GM18909 (cell line): Measurements from ENCODE around the gene SLBP.

Source experiments
- ATAC-seq: cut with Tn5 transposase; IDR thresholded peaks from one replicate; pipeline ENCODE4 v1.9.1; 2021; ENCODE audit warnings: mild to moderate bottlenecking; ENCODE audit not compliant: unreplicated experiment, poor library complexity

SLBP gene

GRCh38 chr4:1728061-1728980 lies 16.2 kb upstream of the SLBP start:
- ATAC-seq, result no peak

- ATAC-seq, result no peak
Measured at GRCh38 chr4:1727117-1728031, 15.3 kb upstream of the SLBP start.

- no peak for ATAC-seq
Measured at GRCh38 chr4:1726146-1726934, 14.2 kb upstream of the SLBP start.

- ATAC-seq, result no peak
Measured at GRCh38 chr4:1725521-1725920, 13.4 kb upstream of the SLBP start.

- ATAC-seq, result no peak
Measured at GRCh38 chr4:1723131-1723801, 11.1 kb upstream of the SLBP start.

- ATAC-seq, result no peak
Measured at GRCh38 chr4:1722551-1723118, 10.5 kb upstream of the SLBP start.

GRCh38 chr4:1721666-1722550 lies 9.8 kb upstream of the SLBP start:
- ATAC-seq, result no peak

- peak; percentile 76 for ATAC-seq
Measured at GRCh38 chr4:1721003-1721665, 9.0 kb upstream of the SLBP start, which contains the start of the genes TACC3 and TMEM129. TSS of gene TACC3 (plus strand) at chr4:1721521. CDS start at chr4:1723422, 1,901 bp downstream. TSS of gene TMEM129 (minus strand) at chr4:1721323. CDS start at chr4:1720837, 486 bp downstream.

GRCh38 chr4:1720163-1720983 lies 8.3 kb upstream of the SLBP start:
- ATAC-seq, result peak; percentile 16

GRCh38 chr4:1718095-1718850 lies 6.2 kb upstream of the SLBP start:
- no peak for ATAC-seq

- ATAC-seq, result no peak
Measured at GRCh38 chr4:1717129-1718094, 5.3 kb upstream of the SLBP start.

GRCh38 chr4:1716065-1716945 lies 4.2 kb upstream of the SLBP start:
- ATAC-seq, result no peak

GRCh38 chr4:1715002-1715758 lies 3.1 kb upstream of the SLBP start:
- no peak for ATAC-seq
